Measurements from ENCODE around the gene ZKSCAN8.
A peak's percentile ranks its signal among the peaks of the same experiment; 100 is the strongest.
"Not testable (repeated sequence)": the region's sequence is repeated elsewhere in the genome, so short reads cannot be mapped to it uniquely, and the experiment has no call there.

ZKSCAN8 gene

DNA sequence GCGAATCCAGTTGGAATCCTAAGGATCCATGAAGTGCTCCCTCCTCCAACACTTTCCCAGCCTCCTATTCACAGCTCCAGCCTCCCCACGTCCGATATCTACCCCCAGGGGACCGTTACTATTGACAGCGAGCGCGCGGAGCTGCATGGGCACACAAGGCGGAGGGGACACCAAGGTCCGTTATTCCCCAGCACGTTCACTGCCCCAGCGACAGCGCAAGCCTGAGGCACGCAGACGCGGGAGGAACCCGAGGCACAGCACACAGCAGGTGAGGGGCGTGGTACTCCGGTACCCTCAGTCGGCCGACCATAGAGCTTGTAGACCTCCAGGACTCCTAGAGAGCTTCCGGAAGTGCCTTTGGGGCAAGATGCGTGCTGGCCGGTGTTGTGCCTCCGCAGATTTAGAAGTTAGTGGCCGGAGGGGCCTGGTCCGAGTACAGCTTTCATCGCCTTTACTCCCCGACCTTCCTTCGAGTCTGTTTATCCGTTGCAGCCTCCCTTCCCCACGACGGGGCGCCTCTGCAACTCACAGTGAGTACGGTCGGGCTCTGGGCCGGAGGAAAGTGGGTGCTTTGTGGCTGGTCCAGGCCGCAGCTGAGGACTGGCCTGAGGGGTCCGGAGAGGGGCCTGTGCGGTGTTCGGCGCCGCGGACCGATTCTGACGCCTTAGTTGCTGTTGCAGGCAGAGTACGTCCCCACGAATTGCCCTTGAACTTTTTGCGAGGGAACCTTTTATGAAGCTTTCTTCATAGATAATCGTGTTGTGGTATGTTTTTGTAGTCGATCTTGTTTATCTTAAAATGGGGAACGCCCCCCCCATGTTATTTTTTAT, at the start of gene ZKSCAN8:
Gene ZKSCAN8, plus strand, starts transcription at position 384 of the 830 bp plus-strand sequence. CDS start 6,525 bp downstream, outside the sequence.
- peak; percentile 70 for DNase-seq

DNA sequence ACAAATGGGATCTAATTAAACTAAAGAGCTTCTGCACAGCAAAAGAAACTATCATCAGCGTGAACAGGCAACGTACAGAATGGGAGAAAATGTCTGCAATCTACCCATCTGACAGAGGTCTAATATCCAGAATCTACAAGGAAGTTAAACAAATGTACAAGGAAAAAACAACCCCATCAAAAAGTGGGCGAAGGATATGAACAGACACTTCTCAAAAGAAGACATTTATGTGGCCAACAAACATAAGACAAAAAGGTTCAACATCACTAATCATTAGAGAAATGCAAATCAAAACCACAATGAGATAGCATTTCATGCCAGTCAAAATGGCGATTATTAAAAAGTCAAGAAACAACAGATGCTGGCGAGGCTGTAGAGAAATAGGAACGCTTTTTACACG, 39.5 kb upstream of the ZKSCAN8 start:
- not testable (repeated sequence) for DNase-seq

DNA sequence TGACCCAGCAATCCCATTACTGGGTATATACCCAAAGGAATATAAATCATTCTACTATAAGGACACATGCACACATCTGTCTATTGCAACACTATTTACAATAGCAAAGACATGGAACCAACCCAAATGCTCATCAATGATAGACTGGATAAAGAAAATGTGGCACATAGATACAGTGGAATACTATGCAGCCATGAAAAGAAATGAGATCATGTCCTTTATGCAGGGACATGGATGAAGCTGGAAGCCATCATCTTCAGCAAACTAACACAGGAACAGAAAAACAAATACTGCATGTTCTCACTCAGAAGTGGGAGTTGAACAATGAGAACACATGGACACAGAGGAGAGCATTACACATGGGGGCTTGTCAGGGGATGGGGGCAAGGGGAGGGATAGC, 39.0 kb upstream of the ZKSCAN8 start:
- DNase-seq, result not testable (repeated sequence)

DNA sequence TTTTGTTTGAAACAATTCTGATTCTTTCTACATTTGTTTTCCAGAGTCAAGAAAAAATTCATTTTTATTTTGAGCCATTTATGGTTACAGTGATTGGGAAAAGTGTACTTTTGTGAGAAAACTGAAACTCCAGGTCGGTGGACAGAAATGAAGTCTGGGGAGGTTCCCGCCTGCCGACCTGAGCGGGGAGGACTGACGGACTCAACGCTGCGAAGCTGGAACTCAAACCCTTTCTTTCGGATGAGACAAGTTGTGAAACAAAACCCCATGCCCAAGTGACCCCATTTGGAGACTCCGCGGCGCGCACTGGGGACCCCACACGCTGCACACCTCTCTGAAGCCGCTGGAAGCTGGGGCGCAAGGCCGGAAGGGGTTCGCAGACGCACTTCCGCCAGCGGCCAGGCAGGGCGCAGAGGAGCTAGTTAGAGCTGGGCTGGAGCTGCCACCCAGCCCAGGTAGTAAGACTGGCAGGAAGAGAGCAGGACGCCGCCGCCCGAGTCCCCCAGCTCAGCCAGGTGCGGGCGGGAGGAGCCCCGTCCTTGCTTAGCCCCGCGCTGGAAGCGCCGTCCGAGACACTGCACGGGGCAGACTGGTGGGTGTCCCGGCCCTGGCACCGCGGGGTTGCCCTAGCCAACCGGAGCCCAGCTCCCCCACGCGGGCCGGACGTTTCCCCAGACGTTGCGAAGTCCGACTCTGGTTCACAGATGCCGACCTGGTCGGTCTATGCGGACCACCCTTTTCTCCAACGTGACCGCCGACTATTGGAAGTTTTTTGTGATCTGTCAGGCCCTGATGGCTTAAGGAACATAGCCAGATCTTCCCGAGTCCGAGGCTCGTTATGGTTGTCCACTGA, 37.1 kb upstream of the ZKSCAN8 start:
- DNase-seq, result peak; percentile 85

DNA sequence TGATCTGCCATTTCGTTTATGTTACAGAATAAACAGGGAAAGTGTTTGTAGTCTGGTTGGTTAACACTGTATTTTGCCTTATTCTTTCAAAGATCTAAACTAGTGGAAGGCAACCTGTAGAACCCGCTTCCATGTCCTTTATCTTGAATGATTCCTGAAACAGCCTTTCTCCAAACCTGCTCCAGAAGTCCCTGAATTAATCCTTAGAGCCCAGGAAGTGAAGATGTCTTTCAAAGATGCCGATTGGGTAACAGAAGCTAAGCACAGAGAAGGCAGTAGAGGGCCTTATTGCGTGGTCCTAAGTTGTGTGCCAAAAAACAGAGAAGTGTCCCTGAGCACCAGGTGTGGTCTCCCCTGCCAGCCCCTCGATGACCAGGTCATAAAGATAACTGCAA, 36.4 kb upstream of the ZKSCAN8 start:
- no peak for DNase-seq

DNA sequence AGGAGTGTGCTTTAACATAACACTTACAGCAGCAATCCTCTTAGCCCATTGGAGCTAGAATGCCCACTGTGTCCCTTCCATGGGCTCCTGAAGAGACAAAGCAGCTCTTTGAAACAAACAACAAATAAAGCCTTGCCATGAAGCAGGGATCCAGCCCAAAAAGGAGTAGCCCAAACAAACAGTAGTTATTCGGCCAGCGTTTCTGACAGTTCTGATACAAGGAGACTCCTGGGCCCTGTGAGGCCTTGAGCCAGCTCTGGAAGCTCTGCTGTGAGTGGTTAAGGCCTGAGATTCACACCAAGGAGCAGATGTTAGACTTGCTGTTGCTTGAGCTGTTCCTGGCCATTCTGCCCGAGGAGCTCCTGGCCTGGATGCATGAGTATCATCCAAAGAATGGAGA, 34.2 kb upstream of the ZKSCAN8 start:
- DNase-seq, result no peak

DNA sequence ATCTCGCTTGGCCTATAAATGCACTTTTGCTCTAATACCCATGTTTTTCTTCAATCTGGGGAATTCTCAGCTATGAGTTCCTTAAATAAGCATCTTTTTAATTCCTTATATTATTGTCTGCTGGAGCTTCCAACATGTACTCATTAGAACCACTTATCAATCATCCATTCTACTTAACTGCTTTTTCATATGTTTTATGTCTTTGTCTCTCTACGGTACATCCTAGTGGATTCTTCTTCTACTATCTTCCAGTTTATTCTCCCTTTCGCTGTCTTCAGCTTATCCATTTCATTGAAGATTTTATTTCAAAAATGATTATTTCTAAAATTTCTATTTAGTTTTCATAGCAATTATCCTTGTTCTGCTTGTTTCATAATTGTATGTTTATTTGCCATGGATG, 29.7 kb upstream of the ZKSCAN8 start:
- no peak for DNase-seq

DNA sequence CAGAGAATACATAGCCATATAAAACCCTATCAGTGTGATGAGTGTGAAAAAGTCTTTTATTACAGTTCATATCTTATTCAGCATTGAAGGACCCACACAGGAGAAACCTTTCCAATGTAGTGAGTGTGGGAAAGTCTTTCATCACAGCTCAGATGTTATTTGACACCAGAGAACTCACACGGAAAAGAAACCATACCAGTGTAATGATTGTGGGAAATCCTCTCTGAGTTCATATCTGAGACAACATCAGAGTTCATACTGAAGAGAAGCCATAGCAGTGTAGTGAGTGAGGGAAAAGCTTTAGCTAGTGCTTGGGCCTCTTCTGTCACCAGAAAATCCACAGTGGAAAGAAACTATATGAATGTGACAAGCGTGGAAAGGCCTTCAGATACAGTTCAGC, 25.9 kb upstream of the ZKSCAN8 start:
- no peak for DNase-seq

DNA sequence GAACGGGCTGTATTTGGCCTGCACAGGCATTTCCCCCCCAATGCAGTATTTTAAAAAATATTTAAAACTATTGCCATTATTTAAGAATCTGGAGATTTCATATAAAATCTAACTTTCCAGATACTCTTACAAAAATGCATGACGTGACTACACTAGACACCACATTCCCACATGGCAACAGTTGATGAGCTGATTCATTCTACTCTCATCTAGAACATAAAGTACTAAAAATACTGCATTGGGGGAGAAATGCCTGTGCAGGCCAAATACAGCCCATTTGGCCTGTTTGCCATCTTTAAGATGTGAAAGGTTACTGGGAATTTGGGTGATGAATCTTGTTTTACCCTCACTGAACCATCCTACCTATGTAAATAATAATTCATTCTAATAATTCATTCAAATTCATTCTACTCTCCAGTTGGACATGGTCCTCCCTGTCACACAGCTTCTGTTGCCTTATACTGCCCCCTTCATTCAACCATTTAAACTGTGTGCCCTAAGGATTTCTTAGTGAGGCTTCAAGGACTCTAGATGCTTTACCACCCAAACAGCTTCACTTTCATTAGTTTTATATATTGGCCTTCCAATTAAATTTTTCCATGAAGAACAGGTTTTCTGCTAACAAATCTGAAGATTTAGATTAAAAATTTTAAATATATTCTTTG, 24.2 kb upstream of the ZKSCAN8 start:
- DNase-seq, result no peak

DNA sequence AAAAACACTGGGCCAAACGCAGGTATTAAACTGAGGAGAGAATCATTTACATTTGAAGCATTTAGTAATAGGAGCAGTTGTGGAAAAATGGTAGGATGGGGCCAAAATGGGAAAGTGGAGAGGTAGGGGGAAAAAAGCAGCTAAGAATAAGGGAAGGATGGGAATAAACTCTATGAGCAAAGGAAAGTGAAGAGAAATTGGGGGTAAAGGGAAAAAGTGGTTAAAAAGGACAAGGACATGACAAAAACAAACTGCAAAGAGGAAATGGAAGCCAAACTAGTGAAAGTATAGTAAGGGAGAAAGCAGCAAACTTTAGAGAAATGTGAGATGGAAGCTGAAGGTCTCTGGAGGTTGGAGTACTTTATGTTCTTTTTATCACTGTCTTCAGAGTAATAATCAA, 23.5 kb upstream of the ZKSCAN8 start:
- DNase-seq, result no peak

DNA sequence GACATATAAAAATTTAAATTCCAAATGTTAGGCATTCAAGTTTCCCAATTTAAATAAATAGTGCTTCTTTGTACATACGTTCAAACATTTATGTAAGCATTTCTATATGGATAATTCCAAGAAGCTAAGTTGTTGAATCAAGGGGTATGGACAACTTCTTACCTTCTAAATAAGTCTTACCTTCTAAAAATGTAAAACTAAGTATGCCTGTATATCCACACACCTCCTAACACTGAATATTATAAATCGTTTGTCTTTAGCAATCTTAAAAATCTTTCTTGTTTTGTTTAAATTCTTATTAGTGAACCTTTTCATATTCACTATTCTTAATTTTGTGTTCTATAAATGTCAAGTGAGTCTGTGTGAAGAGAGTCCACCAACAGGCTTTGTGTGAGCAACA, 19.8 kb upstream of the ZKSCAN8 start:
- DNase-seq, result no peak

DNA sequence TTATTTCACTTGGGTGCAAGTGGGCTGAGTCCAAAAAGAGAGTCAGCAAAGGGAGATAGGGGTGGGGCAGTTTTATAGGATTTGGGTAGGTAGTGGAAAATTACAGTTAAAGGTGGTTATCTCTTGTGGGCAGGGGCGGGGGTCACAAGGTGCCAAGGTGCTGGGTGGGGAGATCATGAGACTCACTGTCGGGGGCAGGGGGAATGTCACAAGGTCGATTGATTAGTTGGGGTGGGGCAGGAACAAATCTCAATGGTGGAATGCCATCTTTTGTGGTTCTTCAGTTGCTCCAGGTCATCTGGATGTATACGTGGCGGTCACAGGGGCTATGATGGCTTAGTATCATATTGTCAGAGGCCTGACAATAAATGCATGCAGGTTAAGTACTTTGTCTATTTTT, 19.4 kb upstream of the ZKSCAN8 start:
- DNase-seq, result not testable (repeated sequence)

DNA sequence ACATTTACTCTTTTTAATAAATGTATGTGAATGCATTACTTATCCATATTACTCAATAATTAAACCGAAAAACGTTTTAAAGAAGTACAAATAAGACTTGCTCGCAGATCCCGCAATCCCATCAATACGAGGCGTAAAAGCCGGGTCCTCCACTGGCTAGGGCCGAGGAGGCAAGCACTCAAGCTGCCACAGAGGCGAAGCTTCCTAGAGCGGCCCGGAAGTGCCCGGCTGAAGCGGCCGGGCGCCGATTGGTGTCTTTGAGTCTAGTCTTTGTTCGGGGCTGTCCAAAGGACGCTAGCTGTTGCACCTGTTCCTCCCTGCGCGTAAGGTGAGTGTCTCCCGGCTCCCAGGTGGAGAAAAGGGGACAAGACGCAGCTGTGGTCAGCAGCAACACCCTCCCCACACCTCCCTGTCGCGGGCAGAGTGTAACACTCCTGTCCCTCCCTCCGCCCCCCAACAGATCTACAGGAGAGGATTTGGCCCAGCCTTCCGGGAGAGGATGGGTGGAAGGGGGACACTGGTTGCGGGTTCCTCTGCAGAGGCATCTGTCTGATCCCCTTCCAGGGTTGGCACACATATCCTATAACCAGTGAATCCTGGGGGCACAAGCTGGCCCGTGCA, 17.2 kb upstream of the ZKSCAN8 start, which contains the start of gene ZSCAN16:
Gene ZSCAN16, plus strand, starts transcription at position 260 of the 621 bp plus-strand sequence. CDS start 835 bp downstream, outside the sequence.
- peak; percentile 80 for DNase-seq

DNA sequence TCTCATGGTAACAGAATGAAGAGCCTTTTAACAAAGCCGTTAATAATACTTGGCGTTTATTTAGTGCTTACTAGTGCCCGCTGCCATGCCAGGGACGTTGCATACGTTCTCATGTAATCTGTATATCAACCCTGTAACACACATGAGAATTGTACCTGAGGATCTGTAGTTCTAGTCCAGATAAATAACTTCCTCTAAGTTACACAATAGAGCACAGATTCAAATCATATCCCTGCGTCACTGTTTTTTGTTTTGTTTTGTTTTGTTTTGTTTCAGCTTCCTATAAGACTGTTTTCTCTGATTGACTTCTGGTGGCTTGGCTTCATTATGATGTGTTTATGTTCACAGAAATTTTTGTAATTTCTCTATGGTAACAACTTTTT, 16.7 kb upstream of the ZKSCAN8 start:
- no peak for DNase-seq

DNA sequence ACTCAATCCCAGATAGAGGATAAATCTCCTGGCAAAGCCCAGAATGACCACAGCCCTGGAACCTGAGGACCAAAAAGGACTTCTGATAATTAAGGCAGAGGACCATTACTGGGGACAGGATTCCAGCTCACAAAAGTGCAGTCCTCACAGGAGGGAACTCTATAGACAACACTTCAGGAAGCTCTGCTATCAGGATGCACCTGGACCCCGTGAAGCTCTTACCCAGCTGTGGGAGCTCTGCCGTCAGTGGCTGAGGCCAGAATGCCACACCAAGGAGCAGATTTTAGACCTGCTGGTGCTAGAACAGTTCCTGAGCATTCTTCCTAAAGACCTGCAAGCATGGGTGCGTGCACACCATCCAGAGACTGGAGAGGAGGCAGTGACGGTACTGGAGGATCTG, 16.3 kb upstream of the ZKSCAN8 start:
- DNase-seq, result no peak

DNA sequence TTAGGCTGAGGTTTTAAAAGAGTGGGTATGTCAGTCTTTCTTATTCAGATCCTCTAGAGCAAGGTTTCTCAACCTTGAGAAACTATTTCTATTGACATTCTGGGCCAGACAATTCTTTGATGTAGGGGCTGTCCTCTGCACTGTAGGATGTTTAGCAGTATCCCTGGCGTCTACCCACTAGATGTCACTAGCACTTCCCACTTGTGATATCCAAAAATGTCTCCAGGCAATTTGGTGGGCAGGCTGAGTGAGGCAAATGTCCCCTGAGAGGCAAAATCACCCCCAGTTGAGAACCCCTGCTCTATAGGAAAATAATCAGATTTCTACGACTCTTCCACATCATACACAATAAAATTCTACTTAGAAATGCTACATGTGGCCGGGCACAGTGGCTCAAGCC, 7.7 kb upstream of the ZKSCAN8 start:
- DNase-seq, result no peak

DNA sequence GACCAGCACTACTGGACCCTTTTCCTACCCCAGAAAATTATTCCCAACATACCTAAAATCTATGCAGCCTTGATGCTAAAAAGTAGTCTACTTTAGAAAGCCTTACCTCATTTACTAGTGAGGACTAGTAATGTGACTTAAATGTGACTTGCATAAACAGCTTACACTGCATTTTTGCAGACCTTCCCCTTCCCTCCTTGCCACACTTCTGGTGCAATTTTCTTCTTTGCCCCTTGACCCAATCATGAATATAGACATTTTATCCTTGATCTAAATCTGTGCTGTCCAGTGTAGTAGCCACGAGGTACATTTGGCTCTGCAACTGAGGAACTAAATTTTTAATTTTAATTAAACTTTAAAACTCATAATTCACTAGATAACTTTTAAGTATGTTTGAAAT, 7.0 kb upstream of the ZKSCAN8 start:
- no peak for DNase-seq

DNA sequence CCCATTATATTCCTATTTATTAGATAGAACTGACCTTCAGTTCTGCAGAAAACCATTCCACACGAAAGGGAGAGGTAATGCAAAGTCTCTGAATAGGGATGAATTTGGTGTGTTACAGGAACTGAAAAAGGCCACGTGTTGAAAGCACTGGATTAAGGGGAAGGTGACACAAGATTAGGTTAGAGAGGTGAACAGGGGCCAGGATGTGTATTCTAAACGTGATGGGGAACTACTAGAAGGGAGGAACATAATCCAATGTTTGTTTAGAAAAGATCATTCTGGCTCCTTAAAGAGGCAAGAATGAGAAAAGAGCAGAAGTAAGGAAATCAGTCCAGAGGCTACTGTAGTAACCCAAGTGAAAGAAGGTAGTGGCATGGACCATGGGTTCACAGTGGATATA, 6.3 kb upstream of the ZKSCAN8 start:
- no peak for DNase-seq

DNA sequence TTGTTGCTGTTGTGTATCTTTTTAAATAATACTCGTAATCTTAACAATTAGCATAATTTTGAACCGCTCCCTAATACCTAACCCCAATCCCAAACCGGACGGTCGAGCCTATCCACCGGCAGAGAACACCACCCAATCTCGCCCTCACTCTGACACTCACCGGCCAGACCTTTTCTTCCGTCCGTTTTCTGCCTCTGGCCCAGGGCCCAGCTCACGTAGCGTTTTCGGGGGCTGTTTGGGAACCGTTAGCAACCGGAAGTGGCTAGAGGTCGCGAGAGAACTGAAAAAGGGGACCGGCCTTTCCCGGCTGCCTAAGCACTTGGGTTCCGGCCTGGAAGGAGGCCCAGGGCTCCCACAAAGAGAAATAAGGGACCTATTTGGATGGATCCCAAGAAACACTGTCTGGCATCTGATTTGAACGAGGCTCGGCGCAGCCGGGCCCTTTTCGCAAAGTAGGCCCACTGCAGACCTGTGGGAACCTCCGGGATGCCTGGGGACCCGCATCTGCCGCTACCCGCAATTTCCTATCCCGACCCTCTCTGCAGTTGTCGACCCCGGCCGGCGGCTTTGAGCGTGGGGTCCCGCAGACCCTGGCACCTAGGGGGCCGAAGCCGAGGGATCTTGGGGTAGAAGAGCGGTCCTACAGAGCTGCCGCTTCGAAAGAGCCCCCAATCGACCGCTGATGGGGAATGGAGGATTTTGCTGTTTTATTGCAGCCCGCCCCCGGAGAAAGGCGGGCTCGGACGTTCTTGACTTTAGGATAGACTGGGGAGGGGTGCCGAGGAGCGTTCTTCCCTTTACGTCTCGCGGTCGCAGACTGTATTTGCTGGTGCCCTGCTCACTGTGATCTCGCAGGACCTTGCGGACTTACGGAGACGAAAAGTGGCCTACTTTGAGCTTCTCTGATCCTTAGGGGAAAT, 4.8 kb upstream of the ZKSCAN8 start:
- DNase-seq, result peak; percentile 74

DNA sequence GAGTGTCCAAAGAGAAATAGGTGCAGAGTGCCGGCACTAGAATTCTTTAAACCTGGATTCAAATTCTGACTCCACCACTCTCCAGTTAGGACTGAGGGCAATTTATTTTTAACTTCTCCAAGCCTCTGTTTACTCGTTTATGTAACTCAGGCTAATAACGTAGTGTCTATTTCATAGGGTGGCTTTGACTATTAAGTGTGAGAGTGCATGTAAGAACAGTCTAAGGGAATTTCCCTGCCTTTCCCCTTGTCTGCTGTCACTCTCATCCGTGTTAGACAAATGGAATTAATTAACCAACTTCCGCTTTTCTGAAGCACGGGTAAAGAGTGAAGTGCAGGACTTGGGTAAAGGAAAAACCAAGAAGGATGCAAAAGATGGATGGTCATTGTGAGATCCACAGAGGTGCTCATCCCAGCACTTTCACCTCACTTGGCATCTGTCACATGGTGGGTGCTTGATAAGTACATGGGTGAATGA, 4.1 kb upstream of the ZKSCAN8 start:
- DNase-seq, result no peak

DNA sequence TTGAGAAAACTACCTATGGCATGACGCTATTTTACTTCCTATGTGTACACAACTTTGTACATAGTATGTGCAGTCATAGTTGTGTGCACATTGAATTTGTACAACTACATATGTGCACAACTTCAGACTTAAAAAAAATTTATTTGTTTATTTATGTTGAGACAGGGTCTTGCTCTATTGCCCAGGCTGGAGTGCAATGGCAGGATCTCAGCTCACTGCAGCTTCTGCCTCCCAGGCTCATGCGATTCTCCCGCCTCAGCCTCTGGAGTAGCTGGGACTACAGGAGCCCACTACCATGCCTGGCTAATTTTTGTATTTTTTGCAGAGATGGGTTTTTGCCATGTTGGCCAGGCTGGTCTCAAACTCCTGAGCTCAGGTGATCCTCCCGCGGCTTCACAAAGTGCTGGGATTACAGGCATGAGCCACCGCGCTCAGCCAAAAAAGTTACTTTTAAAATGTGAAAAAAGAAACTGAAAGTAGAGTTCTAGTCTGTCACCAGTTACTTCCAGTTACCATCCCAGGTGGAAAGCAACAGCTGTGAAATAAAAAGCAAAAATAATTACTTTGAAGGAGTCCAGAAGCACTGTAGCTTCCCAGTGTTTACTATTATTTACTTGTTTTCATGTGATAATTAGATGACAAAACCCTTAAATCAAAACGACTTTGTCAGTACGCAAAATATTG, 1.7 kb upstream of the ZKSCAN8 start:
- no peak for DNase-seq
